ENCODE data around the gene LGR5.

Gene LGR5

DNA sequence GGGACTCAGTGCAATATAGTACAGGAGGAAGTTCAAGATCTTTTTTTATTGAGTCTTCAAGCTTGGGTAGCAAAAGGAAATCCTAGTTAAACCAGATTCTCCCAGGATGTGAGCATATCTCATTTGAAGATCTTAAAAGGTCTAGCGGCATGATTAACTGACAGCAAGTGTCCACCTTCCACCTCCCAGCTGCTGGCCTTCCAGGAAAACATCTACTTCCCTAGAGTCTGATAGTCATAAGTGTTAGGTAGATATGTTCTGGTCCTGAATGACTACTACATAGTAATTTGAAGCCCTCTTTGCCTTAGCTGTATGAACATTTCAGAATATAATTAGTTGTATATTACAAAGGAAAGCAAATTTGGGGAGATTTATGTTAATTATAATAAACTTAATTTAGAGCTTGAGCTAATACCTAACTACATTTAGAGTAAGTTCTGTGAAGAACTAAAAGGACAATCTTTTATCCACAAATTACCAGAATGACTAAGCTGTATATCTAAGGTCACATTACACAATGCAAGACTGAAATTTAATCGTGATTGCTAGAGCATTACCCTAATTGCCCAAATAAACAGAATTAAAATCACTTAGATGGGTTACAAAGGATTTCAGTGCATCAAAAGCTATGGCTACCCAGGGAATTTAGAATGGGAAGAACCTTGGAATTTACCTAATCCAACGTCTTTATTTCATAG, 9.9 kb downstream of the LGR5 start:
- no peaks in the 10 kb centered on the region for H3K4me1 Mint-ChIP-seq
- ATAC-seq: no peak
- H3K36me3 Mint-ChIP-seq: no peaks in the 10 kb centered on the region
- H3K27me3 Mint-ChIP-seq: peaks cover 33% of the 10 kb centered on the region
- H3K9me3 Mint-ChIP-seq: no peaks in the 10 kb centered on the region
- no peak overlapping the region for H3K4me3 Mint-ChIP-seq
- H3K27ac Mint-ChIP-seq: no peak overlapping the region

DNA sequence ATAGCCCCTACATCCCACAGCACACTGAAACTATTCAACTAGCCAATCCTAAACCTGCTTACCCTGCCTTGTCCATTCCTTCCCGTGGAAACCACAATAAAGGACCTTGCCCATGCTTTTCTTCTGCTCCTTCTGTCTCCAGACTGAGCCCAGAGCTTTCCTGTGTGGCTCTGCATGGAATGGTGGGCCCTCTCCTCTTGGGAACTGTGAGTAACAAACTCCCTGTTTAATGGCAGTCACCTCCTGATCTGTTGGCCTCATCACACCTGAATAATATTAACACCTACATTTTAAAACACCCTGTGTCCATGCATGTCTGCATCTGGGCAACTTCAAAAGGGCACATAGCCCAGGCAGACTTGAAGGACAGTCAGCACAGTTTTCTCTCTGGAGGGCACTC, 12.4 kb downstream of the LGR5 start:
- no peak for ATAC-seq
- H3K27me3 Mint-ChIP-seq: peaks cover 29% of the 10 kb centered on the region
- no peaks in the 10 kb centered on the region for H3K9me3 Mint-ChIP-seq

GRCh38 chr12:71455028-71455737, 15.6 kb downstream of the LGR5 start:
- no peak for ATAC-seq
- no peak overlapping the region for H3K4me3 Mint-ChIP-seq
- H3K36me3 Mint-ChIP-seq: no peaks in the 10 kb centered on the region
- H3K27me3 Mint-ChIP-seq: peaks cover 29% of the 10 kb centered on the region
- no peak overlapping the region for H3K27ac Mint-ChIP-seq
- H3K4me1 Mint-ChIP-seq: no peaks in the 10 kb centered on the region
- H3K9me3 Mint-ChIP-seq: no peaks in the 10 kb centered on the region

More for the DNA sequence above, 12.4 kb downstream of the LGR5 start:
- no peaks in the 10 kb centered on the region for H3K36me3 Mint-ChIP-seq
- no peak overlapping the region for H3K27ac Mint-ChIP-seq
- no peaks in the 10 kb centered on the region for H3K4me1 Mint-ChIP-seq
- no peak overlapping the region for H3K4me3 Mint-ChIP-seq

DNA sequence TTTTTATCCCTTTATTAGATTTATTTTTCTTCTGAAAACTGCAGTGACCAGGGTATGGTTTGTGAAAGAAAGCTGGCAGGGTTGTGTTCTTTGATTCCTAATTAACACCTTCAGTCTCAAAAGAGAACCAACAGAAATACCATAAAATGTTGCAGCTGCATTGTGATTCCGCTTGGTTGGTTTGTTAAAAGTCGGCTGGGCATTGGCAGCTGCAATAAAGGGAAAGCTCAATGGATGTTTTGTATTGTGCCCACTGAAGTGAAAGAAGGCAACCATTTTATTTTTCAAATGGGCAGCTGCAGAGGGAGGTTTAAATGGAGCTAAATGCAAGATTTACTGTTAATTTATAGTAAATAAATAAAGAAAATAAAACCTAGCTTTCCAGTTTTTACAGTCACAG, 16.7 kb downstream of the LGR5 start:
- Mint-ChIP-seq H3K36me3 (no peaks in the 10 kb centered on the region), H3K27ac (no peak overlapping the region), H3K9me3 (no peaks in the 10 kb centered on the region), H3K27me3 (peaks cover 29% of the 10 kb centered on the region), H3K4me3 (no peak overlapping the region), H3K4me1 (no peaks in the 10 kb centered on the region)
- ATAC-seq: no peak

- Mint-ChIP-seq H3K4me1 (no peaks in the 10 kb centered on the region), H3K36me3 (no peaks in the 10 kb centered on the region), H3K9me3 (no peaks in the 10 kb centered on the region), H3K4me3 (no peak overlapping the region), H3K27me3 (peaks cover 24% of the 10 kb centered on the region), H3K27ac (no peak overlapping the region)
- no peak for ATAC-seq
These were observed 17.4 kb downstream of the LGR5 start for GRCh38 chr12:71456990-71457389.

GRCh38 chr12:71460318-71460717, 20.7 kb downstream of the LGR5 start:
- Mint-ChIP-seq H3K4me1 (no peaks in the 10 kb centered on the region), H3K27ac (no peak overlapping the region), H3K4me3 (no peak overlapping the region), H3K27me3 (peaks cover 13% of the 10 kb centered on the region), H3K9me3 (no peaks in the 10 kb centered on the region), H3K36me3 (no peaks in the 10 kb centered on the region)
- ATAC-seq: no peak

- Mint-ChIP-seq H3K27me3 (peaks cover 19% of the 10 kb centered on the region), H3K36me3 (no peaks in the 10 kb centered on the region), H3K27ac (no peak overlapping the region), H3K4me1 (no peaks in the 10 kb centered on the region), H3K9me3 (no peaks in the 10 kb centered on the region), H3K4me3 (no peak overlapping the region)
- ATAC-seq: no peak
These were observed 21.4 kb downstream of the LGR5 start for GRCh38 chr12:71460850-71461609.

- H3K27me3 Mint-ChIP-seq: peaks cover 19% of the 10 kb centered on the region
- H3K4me1 Mint-ChIP-seq: no peaks in the 10 kb centered on the region
- no peak overlapping the region for H3K27ac Mint-ChIP-seq
- no peak overlapping the region for H3K4me3 Mint-ChIP-seq
- no peaks in the 10 kb centered on the region for H3K36me3 Mint-ChIP-seq
- ATAC-seq: no peak
- no peaks in the 10 kb centered on the region for H3K9me3 Mint-ChIP-seq
These were observed 22.3 kb downstream of the LGR5 start for GRCh38 chr12:71461787-71462328.

- H3K4me3 Mint-ChIP-seq: no peak overlapping the region
- peaks cover 19% of the 10 kb centered on the region for H3K27me3 Mint-ChIP-seq
- no peaks in the 10 kb centered on the region for H3K4me1 Mint-ChIP-seq
- H3K27ac Mint-ChIP-seq: no peak overlapping the region
- ATAC-seq: no peak
- no peaks in the 10 kb centered on the region for H3K9me3 Mint-ChIP-seq
- no peaks in the 10 kb centered on the region for H3K36me3 Mint-ChIP-seq
These were observed 26.2 kb downstream of the LGR5 start for GRCh38 chr12:71465796-71466195.

GRCh38 chr12:71469258-71469750, 29.7 kb downstream of the LGR5 start:
- no peaks in the 10 kb centered on the region for H3K4me1 Mint-ChIP-seq
- no peaks in the 10 kb centered on the region for H3K9me3 Mint-ChIP-seq
- no peak overlapping the region for H3K4me3 Mint-ChIP-seq
- no peak for ATAC-seq
- H3K27me3 Mint-ChIP-seq: peaks cover 21% of the 10 kb centered on the region
- no peak overlapping the region for H3K27ac Mint-ChIP-seq
- no peaks in the 10 kb centered on the region for H3K36me3 Mint-ChIP-seq

DNA sequence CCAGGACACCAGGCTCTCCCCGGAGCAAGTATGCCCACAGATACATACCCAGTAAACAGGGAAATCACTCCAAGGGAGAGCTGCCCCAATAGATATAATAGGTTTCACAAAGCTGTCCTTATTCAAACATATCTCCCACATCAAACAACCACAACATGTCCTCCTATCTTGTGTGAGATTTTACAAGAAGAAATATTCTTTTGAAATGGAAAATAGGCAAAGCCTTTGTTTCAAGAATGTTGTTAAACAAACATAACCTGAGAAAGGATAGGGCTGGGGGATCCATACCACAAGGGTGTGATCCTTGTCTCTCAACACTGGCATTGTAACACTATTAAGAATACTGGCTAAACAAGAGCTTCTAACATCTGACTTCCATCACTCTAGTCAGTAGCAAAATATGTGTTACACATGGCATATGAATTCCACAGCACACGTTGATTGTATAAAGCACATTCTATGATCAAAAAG, 32.9 kb downstream of the LGR5 start:
- Mint-ChIP-seq H3K36me3 (no peaks in the 10 kb centered on the region), H3K4me3 (no peak overlapping the region)
- ATAC-seq: no peak

GRCh38 chr12:71474791-71475190, 35.2 kb downstream of the LGR5 start:
- no peak overlapping the region for H3K27ac Mint-ChIP-seq
- H3K4me1 Mint-ChIP-seq: no peaks in the 10 kb centered on the region

More for the DNA sequence above, 32.9 kb downstream of the LGR5 start:
- H3K27me3 Mint-ChIP-seq: peaks cover 6% of the 10 kb centered on the region
- no peak overlapping the region for H3K27ac Mint-ChIP-seq
- H3K9me3 Mint-ChIP-seq: no peaks in the 10 kb centered on the region
- H3K4me1 Mint-ChIP-seq: no peaks in the 10 kb centered on the region

DNA sequence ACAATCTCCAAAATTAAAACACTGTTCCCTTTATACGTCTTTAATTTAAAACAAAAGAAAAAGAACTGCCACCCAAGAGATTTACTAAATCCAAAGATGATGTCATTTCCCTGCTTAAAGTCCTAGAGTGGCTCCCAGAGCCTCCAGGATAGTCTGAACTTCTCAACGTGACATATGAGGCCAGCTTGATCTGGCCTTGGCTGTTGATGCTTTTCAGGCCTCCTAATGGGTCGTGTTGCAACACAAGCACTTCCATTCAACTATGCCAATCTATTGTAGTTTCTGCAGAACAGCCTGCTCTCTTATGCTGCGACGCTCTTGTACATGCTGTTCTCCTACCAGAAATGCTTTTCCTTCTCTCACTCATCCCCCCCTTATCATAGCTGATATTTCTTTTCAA, 35.7 kb downstream of the LGR5 start:
- Mint-ChIP-seq H3K27ac (no peak overlapping the region), H3K27me3 (peaks cover 14% of the 10 kb centered on the region), H3K4me1 (no peaks in the 10 kb centered on the region), H3K36me3 (no peaks in the 10 kb centered on the region), H3K9me3 (no peaks in the 10 kb centered on the region), H3K4me3 (no peak overlapping the region)
- no peak for ATAC-seq

More at GRCh38 chr12:71474791-71475190, 35.2 kb downstream of the LGR5 start:
- Mint-ChIP-seq H3K27me3 (peaks cover 14% of the 10 kb centered on the region), H3K36me3 (no peaks in the 10 kb centered on the region), H3K9me3 (no peaks in the 10 kb centered on the region), H3K4me3 (no peak overlapping the region)
- no peak for ATAC-seq

- Mint-ChIP-seq H3K9me3 (peaks cover 3% of the 10 kb centered on the region), H3K36me3 (no peaks in the 10 kb centered on the region)
- no peak for ATAC-seq
These were observed 36.9 kb downstream of the LGR5 start for GRCh38 chr12:71476513-71476912.

GRCh38 chr12:71477609-71478008, 38.0 kb downstream of the LGR5 start:
- peaks cover 3% of the 10 kb centered on the region for H3K9me3 Mint-ChIP-seq
- no peak for ATAC-seq
- no peak overlapping the region for H3K27ac Mint-ChIP-seq
- peaks cover 9% of the 10 kb centered on the region for H3K27me3 Mint-ChIP-seq
- no peaks in the 10 kb centered on the region for H3K36me3 Mint-ChIP-seq
- no peaks in the 10 kb centered on the region for H3K4me1 Mint-ChIP-seq
- H3K4me3 Mint-ChIP-seq: no peak overlapping the region

More at GRCh38 chr12:71476513-71476912, 36.9 kb downstream of the LGR5 start:
- no peak overlapping the region for H3K4me3 Mint-ChIP-seq
- peaks cover 12% of the 10 kb centered on the region for H3K27me3 Mint-ChIP-seq
- H3K4me1 Mint-ChIP-seq: no peaks in the 10 kb centered on the region
- no peak overlapping the region for H3K27ac Mint-ChIP-seq

All from stimulated activated memory B cell treated with anti-CD40 and anti-IgM and Interleukin-4, amounts not matched to agents 10 μg/mL and 1 μg/mL and 100 μg/mL, for 72 hours (primary cell).